HG02571 (cell line): ENCODE data around the gene PPP1R13B.
"Not testable (repeated sequence)": the region's sequence is repeated elsewhere in the genome, so short reads cannot be mapped to it uniquely, and the experiment has no call there.

Experiments
- ATAC-seq: cut with Tn5 transposase; IDR thresholded peaks from one replicate; pipeline ENCODE4 v1.9.1; 2021; ENCODE audit warnings: mild to moderate bottlenecking, moderate library complexity; ENCODE audit not compliant: unreplicated experiment

PPP1R13B gene, protein sequence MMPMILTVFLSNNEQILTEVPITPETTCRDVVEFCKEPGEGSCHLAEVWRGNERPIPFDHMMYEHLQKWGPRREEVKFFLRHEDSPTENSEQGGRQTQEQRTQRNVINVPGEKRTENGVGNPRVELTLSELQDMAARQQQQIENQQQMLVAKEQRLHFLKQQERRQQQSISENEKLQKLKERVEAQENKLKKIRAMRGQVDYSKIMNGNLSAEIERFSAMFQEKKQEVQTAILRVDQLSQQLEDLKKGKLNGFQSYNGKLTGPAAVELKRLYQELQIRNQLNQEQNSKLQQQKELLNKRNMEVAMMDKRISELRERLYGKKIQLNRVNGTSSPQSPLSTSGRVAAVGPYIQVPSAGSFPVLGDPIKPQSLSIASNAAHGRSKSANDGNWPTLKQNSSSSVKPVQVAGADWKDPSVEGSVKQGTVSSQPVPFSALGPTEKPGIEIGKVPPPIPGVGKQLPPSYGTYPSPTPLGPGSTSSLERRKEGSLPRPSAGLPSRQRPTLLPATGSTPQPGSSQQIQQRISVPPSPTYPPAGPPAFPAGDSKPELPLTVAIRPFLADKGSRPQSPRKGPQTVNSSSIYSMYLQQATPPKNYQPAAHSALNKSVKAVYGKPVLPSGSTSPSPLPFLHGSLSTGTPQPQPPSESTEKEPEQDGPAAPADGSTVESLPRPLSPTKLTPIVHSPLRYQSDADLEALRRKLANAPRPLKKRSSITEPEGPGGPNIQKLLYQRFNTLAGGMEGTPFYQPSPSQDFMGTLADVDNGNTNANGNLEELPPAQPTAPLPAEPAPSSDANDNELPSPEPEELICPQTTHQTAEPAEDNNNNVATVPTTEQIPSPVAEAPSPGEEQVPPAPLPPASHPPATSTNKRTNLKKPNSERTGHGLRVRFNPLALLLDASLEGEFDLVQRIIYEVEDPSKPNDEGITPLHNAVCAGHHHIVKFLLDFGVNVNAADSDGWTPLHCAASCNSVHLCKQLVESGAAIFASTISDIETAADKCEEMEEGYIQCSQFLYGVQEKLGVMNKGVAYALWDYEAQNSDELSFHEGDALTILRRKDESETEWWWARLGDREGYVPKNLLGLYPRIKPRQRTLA

DNA sequence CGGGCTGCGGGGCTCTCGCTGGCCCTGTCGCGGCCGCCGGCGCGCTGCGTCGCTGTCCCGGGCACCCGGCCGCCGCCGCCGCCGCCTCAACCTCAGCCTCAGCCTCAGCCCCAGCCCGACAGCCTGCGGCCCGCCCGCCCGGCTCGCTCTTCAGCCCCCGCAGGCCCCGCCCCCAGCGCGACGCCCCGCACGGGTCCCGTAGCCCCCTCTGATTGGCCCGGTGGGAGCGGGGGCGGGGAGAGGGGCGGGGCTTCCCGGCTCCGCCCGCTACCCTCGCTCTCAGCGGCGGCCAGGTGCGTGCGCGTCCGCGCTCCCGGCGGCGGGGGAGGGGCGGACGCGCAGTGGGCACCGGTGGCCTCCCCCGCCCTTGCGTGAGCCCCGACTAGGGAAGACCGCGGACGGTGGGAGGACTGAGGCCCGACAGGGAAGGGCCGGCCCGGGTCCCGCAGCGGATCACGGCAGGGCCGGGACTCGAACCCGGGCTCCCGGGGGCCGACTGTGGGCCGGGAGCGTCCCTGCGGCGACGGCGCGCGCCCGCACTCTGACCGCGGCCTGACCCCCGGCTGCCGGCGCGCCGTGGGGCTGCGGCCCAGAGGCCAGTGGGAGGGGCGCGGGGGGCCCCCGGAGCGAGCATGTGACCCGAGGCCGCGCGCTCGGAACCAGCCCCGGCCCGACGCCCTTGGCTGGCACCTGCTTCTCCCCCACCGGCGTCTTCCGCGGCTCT, at the start of gene PPP1R13B:
Gene PPP1R13B (minus strand): TSS at position 125 of the 724 bp plus-strand sequence. CDS start 268 bp downstream, outside the sequence.
- ATAC-seq, result peak; percentile 94

DNA sequence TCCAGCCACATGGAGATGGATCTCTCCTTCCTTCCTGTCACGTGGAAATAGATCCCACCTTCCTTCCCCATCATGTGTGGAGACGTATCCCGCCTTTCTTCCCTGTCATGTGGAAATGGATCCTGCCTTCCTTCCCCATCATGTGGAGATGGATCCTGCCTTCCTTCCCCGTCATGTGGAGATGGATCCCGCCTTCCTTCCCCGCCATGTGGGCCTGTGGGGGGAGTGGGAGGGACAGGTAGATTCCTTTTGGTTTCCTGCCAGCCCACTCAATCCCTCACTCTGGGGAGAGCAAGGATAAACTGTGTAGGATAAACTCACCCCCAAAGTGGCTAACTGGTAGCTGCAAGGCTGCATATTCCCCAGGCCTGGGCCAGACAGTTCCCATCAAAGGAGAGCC, 49.2 kb upstream of the PPP1R13B start:
- no peak for ATAC-seq

DNA sequence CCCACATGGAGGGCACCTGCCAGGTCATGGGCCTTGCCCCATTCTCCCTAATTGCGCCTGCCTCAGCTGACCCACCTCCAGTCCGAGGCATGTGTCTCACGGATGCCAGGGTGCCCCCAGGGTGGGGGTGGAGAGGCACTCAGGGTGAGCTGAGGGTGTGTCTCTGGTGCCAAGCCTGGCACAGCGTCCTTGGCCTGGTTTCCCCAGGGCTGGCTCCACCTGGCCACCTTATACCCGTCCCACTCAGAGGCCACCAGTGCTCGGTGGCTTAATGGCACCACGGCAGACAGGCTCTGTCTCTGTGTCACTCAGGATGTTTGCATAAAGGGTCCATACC, 47.3 kb upstream of the PPP1R13B start:
- no peak for ATAC-seq

DNA sequence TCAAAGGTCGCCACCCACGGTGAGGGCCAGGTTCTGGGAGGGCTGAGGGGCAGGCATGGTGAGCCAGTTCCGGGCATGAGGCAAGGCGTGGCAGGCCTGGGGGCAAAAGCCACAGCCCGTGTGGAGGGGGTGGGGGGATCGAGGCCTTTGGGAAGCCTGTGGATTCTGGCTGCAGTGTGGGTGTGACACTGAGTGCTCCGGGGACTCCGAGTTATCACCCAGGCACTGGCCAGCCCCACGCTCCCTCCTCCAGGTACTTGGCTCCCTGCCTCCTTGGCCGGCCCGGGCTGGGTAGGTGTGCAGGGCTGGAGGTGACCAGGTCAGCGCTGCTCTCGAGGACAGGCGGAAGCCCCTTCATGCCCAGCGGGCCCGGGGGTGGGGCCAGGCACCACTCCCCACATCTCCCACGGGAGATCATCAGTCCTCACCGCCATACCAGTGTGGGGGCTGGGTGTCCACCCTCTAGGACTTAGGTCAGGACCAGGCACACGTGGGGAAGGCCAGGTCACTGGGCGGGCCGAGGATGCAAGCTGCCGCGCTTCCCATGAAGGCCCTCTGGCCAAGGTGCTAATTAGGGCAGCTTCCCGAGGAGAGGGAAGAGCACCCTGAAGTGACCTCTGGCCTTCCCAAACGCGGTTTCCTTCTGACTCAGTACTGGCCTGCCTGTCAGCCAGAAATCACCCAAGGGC, 46.8 kb upstream of the PPP1R13B start:
- no peak for ATAC-seq

DNA sequence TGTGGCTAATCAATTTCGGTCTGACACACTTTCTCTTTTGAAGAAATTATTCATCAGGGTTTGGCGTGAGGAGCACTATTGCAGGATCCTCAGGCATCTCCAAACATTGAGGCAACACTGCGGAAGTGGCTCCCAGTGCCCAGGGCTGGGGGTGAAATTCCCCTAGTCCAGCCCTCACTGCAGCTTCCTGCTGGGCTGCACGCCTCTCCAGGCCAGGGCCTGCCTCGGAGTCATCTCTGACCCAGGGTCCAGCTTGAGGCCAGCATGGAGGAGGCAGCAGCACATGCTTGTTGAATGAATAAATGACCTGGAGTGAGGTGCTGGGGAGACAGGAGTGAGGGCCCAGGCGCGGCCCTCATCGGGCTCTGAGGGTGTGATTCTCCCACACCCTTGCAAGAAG, 44.9 kb upstream of the PPP1R13B start:
- no peak for ATAC-seq

DNA sequence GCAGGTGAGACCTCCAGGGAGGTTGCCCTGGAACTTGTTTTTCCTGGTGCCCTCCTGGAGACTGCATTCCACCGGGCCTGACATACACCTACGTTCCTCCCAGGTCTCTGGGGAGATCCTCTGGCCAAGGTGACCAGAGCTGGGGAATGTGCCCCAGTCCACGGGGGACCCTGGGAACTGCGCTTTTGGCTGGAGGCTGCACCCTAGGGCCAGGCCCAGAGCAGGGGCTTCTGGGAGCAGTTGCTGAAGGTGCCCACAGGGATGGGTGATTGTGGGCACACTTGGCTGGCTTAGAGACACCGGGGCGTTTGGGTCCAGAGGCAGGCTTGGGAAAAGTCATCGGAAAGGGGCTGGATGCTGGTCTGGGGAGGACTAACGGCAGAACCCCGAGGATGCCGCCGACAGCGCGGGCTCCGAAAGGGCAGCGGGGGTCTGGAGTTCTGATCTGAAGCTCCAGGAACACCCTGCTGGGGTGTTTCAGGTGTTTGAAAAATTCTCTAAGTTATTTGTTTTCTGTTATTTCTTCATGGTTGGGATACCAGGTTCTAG, 44.4 kb upstream of the PPP1R13B start:
- no peak for ATAC-seq

DNA sequence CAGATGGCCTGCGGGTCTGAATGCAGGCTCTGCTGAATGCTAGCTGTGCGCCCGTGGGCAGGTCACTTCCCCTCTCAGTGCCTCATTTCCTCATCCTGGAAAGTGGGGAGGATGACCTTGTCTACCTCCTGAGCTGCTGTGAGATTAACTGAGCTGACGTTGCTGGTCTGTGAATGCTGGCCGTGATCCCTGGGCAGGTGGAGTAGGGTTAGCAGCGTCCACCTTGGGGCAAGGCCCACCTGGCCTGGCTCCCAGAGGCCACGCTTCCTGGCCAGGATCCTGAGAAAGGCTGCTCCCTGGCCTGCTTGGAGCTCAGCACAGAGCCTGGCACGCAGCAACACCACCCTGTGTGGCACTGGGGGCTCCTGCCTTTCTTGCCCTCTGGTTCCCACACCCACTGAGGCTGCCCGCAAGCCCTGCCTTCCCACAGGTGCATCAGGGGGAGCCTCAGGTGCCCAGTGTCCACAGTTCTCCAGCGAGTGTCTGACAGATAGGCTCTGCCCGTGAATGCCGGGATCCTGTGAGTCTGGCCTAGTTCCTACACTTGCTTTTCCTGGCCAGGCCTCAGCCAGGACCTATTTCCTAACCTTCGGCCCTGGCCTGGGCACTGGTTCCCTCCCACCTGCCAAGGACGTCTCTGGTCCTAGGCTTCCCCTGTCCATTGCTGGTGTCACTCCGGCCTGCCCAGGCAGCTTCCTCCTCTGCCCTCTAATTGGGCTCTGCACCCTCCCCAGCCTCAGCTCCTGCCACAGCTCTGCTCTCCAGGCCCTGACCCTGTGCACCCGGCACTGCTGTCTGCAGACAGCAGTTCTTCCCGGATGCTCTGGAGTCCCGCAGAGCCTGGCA, 43.7 kb upstream of the PPP1R13B start:
- no peak for ATAC-seq

DNA sequence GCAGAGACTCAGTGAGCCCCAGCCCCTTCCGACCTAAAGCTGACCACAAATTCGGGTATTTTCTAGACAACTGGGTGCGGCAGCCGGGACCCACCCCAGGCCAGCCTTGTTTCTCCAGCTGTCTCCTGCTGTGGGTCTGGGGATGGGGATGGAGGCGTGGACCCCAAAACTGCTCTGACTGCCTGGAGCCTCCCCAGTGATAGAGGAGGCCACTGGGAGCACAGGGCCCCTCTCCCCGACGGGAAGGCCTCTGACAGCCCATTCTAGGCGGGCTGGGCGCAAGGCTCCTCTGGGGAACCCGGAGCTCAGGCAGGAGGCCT, 42.6 kb upstream of the PPP1R13B start:
- ATAC-seq, result no peak

DNA sequence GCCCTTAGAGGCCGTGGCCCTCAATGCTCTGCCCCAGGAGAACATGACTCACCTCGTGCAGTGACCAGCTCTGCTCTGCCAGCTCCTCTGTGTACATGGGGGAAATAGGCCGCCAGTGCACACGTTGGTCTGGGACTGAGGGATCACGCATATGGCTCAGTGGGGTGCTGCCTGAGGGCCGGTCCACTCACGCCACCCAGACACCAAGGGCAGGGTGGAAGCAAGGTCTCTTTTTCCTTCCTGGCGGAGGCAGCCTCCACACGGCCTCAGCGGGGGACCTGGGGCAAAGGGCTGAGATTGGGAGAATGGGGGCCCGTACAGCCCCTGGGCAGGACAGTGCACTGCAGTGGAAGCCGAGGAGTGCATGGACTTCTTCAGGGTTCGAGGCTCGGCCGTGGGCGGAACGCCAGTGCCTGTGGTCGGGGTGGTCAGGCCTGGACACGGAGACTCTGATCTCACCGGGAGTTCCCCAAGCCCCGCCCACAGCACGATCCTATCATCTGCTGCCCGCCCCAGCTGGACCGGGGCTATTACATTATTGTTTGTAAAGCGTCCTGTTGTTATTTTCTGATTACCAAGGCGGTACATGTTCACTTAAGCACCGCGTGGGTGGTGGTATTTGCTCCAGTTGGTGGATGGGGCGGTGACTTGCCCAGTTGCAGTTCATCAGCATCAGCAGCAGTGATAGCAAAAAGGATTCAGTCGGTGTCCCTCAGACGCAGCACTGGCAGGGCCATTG, 42.1 kb upstream of the PPP1R13B start:
- ATAC-seq, result no peak

DNA sequence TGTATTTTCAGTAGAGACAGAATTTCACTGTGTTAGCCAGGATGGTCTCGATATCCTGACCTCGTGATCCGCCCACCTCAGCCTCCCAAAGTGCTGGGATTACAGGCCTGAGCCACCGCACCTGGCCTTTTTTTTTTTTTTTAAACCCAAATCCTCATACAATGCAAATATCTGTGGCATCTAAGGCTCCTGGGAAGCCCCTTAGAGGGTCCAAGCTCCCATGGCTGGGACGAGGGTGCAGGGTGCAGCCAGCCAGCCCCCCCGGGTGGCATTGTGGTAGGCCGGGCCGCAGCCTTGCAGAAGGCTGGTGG, 41.6 kb upstream of the PPP1R13B start:
- ATAC-seq, result not testable (repeated sequence)

DNA sequence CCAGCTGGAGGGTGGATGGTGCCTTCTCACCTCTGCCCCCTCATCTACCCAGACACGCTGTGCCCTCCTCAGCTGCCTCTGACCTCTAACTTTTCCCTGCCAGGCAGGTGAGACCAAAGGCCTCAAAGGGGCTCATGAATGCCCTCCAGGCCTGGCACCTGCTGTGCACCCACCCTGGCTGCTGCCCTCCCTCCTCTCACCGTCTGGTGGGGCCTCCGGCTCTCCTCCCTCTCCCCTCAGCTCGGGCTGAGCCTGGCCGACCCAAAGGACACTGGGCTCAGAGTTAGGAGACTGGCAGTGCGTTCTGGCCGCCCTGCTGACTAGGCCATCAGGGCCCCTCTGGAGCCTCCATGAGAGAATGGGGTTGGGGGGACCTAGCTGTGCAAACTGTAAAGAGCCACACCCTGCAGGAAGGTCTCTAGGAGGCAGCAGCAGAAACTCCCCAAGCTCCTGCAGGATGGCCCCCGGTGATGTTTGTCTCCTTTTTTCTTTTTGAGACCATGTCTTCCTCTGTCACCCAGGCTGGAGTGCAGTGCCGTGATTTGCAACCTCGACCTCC, 40.3 kb upstream of the PPP1R13B start:
- ATAC-seq, result no peak

DNA sequence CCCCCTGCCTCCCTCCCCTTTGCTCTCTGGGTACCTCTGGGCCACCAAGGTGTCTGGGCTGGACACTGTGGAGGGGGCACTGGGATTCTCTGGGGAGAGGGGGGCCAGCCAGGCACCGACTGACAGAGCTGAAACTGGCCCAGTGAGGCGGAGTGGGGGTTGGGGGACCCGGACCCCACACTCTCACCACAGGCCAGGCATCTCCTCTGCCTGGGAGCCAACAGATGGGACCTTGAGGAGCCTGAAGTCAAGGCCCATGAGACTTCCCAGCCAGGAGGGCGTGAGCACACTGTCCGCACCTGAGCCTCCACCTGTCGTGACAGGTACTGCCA, 39.8 kb upstream of the PPP1R13B start:
- ATAC-seq, result no peak

DNA sequence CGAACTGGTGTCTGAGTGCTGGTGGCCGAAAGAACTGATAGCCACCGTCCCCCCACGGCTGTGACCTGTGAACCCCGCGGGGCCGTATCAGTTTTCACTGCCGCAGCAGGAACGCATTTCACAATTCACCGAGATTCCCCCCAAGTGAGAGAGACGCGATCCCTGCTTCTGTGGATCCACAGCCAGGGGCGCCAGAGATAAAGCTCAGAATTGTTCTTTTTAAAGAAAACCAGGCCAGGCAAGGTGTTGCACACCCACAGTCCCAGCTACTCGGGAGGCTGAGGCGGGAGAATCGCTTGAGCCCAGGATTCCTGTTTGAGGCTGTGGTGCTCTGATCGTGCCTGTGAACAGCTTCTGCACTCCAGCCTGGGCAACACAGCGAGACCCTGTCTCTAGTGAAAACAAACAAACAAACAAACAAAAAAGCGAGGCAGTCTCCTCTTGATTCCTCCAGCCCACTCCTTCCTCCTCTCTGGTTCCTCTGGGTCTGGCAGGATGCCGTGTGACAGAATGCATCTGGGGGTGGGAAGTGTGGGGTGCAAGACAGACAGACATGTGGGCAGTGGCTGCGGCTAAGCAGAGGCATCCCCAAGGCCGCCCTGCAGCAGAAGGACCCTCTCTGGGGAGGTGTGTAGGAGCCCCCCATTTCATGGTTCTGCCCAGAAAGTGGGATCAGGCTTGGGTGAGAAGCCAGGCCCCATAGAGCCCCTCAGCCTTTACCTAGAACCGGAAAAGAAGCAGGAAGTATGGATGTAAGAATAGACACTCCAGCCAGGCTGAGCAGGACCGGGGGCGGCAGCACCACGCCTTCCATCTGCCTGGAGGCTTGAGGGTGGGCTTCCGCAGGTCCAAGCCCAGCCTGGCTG, 39.2 kb upstream of the PPP1R13B start:
- ATAC-seq, result no peak

DNA sequence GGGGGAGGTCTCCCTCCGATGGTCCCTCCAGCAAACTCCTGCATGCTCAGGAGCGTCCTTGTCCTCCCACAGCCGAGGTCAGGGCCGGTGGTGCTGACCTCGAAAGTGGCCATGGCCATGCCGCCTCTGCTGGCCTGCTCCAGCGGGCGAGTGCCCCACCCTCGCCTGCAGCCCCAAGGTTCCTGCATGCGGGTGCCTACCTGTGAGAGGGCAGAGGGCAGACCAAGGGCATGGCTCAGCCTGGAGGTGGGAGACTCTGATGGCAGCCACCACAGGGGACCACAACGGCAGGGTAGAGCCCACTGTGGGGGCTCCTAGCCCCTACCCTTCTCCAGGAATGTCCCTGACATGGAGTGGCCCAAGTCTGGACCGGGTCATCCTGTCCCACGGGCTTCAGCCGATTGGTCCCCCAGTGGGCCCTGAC, 38.1 kb upstream of the PPP1R13B start:
- ATAC-seq, result no peak

DNA sequence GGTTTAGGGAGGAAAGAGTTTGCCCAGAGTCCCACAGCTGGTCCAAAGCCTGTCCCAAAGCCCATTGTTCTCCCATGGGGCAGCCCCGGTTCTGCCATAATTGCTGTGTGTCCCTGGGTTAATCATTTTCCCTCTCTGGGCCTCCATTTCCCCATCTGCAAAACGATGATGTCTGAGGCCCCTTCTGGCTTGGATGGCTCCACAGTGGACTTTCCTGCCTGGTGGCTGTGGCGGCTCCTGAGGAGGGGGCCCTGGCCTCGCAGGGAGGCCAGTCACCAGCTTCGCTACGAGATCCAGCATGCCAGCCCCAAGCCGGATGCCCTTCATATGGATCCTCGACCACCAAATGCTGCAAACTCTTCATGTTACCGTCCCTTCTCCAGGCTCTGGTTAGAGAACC, 37.5 kb upstream of the PPP1R13B start:
- no peak for ATAC-seq

DNA sequence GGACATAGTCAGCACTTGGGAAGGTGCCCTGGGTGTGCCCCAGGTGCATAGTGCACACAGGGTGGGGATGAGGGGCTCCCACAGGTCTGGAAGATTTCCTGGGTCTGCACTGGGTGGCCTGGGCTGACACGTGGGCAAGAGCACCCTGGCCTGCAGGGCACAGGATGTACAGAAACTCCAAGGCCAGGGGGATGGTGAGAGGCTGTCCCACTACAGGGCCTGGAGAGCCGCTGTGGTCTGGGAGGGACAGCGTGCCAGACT, 35.8 kb upstream of the PPP1R13B start:
- no peak for ATAC-seq

DNA sequence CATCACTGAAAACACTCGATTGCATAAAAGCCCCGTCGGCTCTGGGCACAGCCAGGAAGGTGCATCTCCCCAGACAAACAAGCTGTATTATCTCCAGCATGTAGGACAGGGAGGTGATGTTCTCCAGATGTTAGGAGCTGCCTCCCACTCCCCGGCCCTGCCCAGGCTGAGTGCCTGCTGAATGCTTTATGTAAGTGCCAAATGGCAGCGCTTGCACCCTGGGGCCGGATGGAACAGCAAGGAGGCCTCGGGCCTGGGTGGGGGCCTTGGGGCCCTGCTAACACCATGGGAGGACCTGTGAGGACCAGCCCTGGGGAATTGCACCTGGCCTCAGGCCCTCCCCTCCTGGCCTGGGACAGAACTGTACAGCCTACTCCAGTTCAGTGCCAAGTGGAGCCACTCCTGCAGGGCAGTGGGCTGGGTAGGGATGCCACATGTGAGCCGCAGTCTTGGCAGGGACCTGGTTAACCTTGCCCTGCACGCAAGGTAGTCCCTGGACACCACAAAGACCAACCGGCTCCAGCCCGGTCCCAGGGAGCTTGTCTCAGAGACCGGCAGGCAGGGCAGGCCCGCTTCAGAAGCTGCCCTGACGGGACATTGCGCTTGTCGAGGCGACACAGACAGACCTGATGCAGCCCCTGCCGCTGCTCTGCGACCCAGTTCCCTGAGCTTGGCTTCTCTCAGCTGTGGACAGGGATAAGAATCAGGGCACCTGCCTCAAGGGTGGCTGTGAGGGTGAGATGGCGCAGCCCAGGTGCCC, 35.3 kb upstream of the PPP1R13B start:
- no peak for ATAC-seq
